Activated T-helper 9 cell treated with anti-CD3 and anti-CD28 coated beads, Interleukin-2, amount 50 U/mL, for 16 hours (primary cell): Measurements from ENCODE around the gene GNPTAB.

Experiments
- DNase-seq: peaks from one replicate; pipeline ENCODE4 v3.0.0-alpha.2; 2020; ENCODE audit warnings: low read depth

Gene GNPTAB

GRCh38 chr12:101696251-101697196, 134.2 kb downstream of the GNPTAB start:
- DNase-seq = no peak

DNA sequence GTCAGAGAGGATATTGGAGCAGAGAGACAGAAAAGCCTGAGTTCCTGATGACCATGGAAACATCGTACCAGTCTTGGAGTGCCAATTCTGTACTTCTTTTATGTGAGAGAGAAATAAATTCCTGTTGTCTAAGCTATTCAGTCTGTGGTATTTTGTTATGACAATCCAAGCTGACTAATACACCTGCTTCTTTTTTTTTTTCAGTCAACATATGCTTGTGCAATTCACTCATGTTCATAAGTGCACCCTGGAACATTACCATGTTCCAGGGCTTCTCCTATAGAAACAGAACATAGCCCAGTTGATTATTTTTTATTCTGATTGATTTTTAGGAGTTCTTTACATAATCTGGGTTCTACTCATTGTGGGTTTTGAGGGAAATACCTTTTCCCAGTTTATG, 135.1 kb downstream of the GNPTAB start:
- no peak for DNase-seq
